Choroid plexus epithelial cell (primary cell): ENCODE measurements around the gene LMF1.
"Not testable (repeated sequence)": the region's sequence is repeated elsewhere in the genome, so short reads cannot be mapped to it uniquely, and the experiment has no call there.

ENCODE experiments used
- DNase-seq: peaks from one replicate; pipeline ENCODE4 v3.0.0-alpha.2; 2010; ENCODE audit warnings: low read depth
- H3K4me3 ChIP-seq: 2 replicates; pipeline ENCODE4 v1.5.1; 2011; ENCODE audit warnings: low read depth, mild to moderate bottlenecking, control low read depth, low read length, moderate library complexity
- CTCF ChIP-seq: conservative IDR thresholded peaks from 2 replicates; pipeline ENCODE4 v1.5.1; 2011; ENCODE audit warnings: low read depth, mild to moderate bottlenecking, control low read depth, inconsistent platforms, low read length, moderate library complexity

LMF1 gene

GRCh38 chr16:868386-868755 is 102.4 kb downstream of the LMF1 start:
- no peak for DNase-seq
- TF ChIP-seq CTCF: no peak
- no peak overlapping the region for H3K4me3 ChIP-seq

- no peak for TF ChIP-seq CTCF
- no peak overlapping the region for H3K4me3 ChIP-seq
- DNase-seq: no peak
These were observed 103.1 kb downstream of the LMF1 start for GRCh38 chr16:867421-868385.

GRCh38 chr16:866252-866896 is 104.4 kb downstream of the LMF1 start:
- no peak for TF ChIP-seq CTCF

GRCh38 chr16:865026-865425 is 105.8 kb downstream of the LMF1 start:
- no peak for DNase-seq
- H3K4me3 ChIP-seq: no peak overlapping the region
- TF ChIP-seq CTCF: no peak

More at GRCh38 chr16:866252-866896, 104.4 kb downstream of the LMF1 start:
- no peak for DNase-seq
- H3K4me3 ChIP-seq: no peak overlapping the region

GRCh38 chr16:861446-861845 is 109.3 kb downstream of the LMF1 start:
- DNase-seq: no peak
- no peak for TF ChIP-seq CTCF
- H3K4me3 ChIP-seq: no peak overlapping the region

- no peak overlapping the region for H3K4me3 ChIP-seq
- TF ChIP-seq CTCF: no peak
- no peak for DNase-seq
These were observed 109.9 kb downstream of the LMF1 start for GRCh38 chr16:860891-861290.

GRCh38 chr16:858971-859370 is 111.8 kb downstream of the LMF1 start:
- DNase-seq, H3K4me3 ChIP-seq: not testable (repeated sequence)

- DNase-seq, H3K4me3 ChIP-seq: not testable (repeated sequence)
These were observed 112.3 kb downstream of the LMF1 start for GRCh38 chr16:858441-858840.
